NCI-H1436 (cell line): ENCODE results near the gene ZNF444.
A peak's percentile ranks its signal among the peaks of the same experiment; 100 is the strongest.
"Not testable (repeated sequence)": the region's sequence is repeated elsewhere in the genome, so short reads cannot be mapped to it uniquely, and the experiment has no call there.

ENCODE experiments used
- DNase-seq: peaks from one replicate; lab custom pipeline; 2025; lab: John Stamatoyannopoulos, UW

ZNF444 gene

DNA sequence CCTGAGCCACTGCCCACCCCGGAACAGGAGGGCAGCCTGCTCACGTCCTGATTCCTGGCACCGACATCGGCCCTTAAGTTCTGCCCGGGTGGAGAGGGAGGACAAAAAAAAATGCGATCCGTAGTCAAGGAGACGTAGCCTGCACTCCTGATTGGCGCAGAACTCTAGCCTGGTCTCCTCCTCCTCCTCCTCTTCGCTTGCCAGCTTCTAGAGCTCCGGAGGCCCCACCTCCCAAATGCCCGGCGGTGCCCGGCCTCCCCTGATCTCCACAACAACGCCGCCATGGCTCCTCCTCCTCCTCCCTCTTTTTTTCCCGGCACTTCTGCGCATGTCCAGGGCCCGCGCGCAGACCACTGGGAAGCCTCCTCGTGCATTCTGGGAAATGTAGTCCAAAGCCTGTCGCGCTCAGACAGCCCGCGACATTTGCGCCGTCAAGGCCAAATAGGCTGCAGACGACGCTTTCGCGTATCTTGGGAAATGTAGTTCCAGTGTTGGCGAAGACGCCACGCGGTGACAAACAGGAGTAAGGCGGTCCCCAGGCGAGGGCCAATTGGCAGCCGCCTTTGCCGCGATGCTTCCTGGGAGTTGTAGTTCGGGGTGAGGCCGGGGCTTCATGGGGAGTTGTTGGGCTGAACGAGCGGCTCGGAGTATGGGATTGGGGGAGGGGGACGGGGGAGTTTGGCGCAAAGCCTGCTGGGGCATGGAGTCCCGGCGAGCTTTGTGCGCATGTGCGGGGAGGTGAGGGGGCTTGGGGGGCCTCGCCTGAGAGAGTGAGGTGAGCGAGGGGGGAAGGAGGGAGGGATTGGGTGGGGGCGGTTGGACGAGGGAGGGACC is at the start of gene ZNF444:
Gene ZNF444, plus strand, starts transcription at position 705 of the 834 bp plus-strand sequence. CDS start 5,625 bp downstream, outside the sequence.
- DNase-seq = peak; percentile 100

DNA sequence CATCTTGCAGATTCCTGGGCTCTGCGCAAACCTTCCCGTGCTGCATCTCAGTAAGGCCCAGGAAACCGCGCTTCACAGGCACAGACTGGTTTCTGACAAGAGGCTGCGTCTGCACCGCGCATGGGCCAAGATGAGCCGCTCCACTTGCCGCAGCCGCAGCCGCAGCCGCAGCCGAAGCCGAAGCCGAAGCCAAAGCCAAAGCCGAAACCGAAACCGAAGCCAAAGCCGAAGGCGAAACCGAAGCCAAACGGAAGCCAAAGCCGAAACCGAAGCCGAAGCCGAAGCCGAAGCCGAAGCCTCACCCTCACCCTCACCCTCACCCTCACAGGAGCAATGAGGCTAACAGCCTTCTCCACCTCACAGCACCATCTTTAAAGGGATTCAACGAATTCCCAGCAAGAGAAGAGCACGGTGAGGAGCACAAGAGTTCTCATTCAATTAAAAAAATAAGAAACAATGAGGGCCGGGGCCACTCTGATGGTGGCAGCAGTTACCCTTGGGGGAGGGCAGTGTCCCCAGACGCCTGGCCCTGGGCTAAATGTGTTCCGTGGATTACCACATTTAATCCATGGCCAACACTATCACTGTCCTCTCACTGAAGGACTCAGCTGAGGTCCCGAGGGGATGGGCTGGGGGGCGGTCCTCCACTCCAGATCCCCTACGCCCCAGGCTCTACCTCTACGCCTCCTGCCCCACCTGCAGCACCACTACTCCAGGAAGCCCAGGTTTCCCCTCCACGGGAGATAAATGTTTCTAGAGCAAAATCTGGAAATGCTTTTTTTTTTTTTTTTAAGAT is 49.1 kb upstream of the ZNF444 start:
- peak; percentile 83 for DNase-seq

DNA sequence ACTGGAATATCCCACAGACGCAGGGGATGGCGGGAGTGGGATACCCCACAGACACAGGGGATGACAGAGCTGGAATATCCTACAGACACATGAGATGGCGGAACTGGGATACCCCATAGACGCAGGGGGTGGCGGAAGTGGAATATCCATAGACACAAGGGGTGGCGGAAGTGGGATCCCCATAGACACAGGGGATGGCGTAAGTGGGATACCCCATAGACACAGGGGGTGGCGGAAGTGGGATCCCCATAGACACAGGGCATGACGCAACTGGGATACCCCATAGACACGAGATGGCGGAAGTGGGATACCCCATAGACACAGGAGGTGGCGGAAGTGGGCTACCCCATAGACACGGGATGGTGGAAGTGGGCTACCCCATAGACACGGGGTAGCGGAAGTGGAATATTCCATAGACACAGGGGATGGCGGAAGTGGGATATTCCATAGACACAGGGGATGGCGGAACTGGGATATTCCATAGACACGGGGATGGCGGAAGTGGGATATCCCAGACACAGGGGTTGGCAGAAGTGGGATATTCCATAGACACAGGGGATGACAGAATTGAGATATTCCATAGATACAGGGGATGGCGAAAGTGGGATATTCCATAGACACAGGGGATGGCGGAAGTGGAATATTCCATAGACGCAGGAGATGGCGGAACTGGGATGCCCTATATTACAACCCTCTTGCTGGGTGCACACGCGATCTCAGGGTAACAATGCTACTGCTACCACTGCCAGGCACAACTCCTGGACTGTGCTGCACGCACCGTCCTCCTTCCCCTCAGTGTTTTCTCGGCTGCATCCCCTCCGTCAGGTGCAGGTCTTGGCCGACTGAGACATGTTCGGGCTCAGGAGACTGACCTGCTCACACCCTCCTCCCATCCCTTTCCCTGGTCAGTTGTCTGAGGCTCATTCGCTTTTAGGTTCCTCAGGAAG is 48.1 kb upstream of the ZNF444 start:
- no peak for DNase-seq

DNA sequence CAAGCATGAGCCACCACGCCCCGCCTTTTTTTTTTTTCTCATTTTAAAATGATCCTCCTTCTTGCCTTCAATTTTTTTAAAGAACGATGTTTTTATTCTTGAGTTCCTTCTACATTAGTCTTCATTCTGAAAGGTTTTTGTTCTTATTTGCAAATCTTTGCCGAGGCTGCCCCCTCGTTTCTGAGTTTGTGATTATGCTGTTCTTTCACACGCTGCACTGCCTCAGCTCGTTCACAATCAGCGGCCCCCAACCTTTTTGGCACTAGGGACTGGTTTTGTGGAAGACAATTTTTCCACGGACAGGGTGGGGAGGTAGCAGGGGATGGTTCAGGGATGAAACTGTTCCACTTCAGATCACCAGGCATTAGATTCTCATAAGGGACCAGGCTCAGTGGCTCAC is 46.6 kb upstream of the ZNF444 start:
- DNase-seq = no peak

DNA sequence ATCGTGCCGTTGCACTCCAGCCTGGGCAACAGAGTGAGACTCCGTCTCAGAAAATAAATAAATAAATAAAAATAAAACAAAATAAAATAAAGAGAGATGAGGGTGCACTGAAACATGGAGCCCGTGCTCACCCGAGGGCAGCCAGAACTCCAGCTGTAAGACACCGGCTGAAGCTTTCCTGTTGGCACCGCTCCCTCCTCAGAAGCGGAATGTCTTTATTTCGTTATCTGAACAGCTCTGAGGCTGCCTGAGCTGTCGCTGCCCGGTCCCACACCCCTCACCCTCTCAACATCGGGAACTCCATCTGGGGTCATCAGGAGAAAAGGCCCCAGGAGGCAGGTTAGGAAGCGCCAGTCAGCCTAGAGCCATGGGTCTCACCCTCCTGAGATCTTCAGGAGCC is 44.4 kb upstream of the ZNF444 start:
- no peak for DNase-seq

DNA sequence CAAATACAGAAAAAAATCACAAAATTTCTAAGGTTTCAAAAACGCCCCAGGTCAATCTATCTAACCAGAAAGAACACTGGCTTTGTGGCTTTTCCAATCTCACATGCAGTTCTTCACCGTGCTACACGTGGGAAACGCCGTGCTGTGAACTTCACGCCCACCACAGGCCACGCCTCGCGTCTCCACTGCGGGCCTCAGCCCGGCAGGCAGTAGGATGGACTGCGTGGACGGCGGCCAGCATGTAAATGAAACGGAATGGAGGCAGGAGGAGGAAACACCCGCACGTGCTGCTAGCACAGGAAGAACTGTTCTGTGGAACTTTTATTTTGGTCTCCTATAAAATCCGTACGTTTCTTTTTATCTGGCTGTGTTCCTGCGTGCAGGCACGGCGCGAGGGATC is 43.8 kb upstream of the ZNF444 start:
- DNase-seq = no peak

DNA sequence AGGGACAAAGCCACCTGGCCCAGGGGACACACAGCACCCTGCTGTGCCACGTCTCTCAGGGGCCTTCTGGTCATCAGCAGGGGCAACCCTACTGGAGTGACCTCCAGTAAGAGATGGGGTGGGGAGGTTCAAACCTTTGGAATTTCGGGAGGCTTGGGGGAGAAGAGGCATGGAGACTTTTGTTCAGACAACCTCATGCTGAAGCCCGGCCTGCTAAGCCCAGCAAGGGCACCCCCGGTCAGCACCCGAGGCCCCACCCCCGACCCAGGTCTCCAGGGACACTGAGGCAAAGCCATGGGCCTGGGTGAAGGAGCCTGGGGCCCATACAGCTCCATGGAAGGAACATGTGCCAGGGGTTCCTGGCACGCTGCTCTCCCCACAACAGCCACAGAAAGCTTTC is 43.3 kb upstream of the ZNF444 start:
- DNase-seq = no peak

DNA sequence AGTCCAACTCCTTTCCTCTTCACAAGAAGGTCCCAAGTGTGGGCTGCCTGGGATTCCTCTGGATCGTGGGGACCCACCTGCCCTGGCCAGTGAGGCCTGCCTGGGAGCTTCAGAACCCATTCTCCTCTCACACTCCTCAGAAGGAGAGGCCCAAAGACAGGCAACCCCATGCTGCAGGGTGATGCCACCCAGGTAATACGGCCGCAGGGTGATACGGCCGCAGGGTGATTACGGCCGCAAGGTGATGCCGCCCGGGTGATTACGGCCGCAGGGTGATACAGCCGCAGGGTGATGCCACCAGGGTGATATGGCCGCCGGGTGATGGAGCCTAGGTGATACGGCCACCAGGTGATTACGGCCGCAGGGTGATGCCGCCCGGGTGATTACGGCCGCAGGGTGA is 42.9 kb upstream of the ZNF444 start:
- not testable (repeated sequence) for DNase-seq

DNA sequence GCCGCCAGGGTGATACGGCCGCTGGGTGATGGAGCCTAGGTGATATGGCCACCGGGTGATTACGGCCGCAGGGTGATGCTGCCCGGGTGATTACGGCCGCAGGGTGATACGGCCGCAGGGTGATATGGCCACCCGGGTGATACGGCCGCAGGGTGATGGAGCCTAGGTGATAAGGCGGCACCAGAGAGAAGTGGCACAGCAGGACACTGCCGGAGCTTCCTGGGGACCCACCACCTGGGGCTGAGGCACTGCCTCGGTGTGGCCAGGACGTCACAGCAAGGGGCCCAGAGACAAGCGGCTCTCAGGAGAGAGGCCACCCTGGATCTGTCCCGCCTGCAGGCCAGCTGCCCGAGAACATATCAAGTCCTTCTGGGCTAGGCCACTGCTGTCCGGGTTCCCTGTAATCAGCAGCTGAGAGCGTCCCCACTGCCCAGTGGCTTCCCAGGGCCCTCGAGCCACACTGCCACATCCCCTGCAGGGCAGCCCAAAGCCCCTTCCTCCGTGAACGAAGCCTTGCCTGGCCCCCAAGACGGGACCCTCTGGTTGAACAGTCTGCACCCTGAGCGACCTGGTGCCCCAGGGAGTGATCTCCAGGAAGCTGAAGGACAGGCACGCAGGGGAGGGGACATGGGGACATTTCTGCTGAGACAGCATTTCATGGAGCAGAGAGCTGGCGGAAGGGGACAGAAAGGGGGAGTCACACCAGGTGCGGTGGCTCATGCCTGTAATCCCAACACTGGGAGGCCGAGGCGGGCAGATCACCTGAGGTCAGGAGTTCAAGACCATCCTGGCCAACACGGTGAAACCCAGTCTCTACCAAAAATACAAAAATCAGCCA is 42.1 kb upstream of the ZNF444 start:
- DNase-seq = no peak

DNA sequence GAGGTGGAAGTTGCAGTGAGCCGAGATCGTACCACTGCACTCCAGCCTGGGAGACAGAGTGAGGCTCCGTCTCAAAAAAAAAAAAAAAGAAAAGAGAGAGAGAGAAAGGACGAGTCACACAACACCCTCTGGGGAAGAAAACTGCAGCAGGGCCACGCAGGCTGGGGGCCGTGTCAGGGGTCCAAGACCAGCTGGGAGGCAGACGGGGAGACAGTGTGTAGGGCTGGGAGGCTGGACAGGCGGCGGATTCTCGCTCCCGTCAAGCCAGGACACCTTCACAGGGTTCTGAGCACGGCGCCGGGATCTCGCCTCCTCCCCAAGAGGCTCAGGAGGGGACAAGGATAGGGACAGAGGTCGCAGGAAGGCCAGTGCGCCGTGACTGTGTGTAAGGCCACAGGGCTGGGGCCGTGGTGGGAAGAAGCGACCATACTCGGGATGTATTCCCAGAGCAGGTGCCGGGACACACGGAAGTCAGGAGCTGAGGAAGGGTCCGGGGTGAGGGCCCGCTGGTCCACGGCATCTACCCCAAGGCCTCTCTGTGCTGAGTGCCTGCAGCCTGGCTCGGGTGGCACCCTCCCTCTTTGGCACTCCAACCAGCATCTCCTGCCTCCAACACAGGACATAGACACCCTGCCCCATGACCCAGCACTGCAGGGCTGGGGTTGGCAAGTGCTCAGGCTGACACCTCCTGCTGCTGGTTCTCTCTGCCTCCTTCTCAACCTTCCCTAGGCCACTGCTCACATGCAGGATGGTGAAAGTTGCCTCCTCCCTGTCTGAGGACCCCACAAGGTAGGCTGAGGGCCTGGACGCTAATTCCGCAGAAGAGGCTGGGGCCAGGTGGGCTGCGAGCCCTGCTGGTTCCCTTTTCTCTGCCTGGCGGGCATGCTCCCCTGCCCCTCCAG is 41.2 kb upstream of the ZNF444 start:
- DNase-seq = no peak

DNA sequence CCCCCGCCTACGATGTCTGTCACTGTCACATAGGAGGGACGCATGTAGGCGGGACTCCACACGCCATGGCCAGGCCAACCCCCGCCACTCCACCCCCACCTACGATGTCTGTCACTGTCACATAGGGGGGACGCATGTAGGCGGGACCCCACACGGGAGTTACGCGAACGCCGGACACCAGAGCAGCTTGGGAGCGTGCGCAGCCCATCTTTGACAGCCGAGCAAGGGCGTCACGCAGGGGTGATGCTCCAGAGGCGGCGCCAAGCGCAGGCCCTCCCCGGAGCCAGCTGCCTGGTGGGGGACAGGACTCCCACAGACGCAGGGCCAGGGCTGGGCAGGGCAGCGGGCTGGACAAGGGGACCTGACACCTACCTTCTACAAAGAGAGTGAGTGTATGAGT is 40.0 kb upstream of the ZNF444 start:
- DNase-seq = no peak

DNA sequence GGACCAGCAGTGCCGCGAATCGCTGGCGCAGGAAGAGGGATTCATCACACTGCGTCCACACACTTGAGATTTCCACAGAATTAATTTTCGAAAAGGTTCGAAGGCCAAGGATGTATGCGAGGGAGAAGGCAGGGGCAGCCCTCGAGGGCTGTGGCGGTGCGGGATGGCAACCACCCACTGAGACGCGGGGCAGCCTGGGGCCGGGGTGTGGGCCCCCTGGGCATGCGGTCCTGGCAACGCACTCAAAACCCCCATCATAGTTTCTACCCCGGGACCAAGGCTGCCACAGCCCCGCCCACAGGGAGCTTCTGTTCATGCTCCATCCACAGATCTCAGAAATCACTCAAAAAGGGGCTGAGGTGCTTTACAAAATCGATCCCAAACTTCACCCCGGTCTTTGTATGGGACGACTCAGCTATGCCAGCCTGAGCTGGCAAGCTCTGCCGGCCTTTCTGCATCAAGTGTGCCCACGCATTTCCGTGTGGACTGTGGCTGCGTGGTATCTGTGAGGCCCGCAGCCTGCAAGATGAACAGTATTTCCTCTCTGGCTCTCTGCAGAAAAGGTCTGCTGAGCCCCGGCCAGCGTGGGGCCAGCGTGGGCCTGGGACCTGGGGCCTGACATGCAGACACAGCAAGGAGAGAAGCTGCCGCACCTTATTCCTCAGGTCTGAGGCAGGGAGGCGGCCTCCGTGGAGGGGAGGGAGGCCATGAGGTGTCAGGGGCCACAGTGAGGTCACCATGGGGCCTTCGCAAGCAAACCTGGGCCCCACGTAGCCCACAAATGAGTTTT is 39.1 kb upstream of the ZNF444 start:
- no peak for DNase-seq

DNA sequence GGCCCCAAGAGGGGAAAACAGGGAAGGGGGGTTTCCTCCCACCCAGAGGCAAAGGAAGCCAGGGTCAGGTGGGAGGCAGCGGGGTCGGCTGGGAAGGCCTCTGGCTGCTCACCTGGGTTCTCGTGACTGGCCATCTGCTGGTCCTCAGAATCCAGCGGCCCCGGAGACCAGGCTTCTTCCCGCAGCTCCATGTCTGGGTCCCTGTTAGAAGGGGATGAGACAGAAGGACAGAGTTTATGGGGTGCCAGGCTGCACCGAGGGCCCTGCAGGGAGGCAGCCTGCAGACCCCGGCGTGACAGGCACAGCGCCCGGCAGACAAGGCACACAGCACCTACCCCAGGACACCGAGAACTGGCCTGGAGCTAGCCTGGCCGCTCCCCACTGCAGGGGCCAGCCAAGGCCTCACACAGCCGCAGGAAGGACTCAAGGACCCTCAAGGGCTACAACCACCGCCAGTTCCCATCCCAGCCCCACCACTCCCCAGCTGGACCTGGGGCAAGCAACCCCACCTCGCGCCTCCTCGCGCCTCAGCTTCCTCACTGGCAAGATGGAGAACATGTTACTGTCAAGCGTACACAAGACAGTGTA is 38.0 kb upstream of the ZNF444 start:
- no peak for DNase-seq

DNA sequence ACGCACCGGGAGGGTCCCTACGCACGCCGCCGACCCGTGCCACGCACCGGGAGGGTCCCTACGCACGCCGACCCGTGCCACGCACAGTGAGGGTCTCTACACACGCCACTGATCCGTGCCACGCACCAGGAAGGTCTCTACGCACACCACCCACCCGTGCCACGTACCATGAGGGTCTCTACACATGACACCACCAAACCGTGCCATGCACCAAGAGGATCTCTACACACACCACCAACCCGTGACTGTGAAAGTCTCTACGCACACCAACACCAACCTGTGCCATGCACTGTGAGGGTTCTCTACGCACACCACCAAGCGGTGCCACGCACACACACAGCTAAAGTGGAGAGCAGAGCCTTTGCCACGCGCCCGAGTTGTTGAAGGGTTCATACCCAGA is 36.7 kb upstream of the ZNF444 start:
- DNase-seq = no peak

DNA sequence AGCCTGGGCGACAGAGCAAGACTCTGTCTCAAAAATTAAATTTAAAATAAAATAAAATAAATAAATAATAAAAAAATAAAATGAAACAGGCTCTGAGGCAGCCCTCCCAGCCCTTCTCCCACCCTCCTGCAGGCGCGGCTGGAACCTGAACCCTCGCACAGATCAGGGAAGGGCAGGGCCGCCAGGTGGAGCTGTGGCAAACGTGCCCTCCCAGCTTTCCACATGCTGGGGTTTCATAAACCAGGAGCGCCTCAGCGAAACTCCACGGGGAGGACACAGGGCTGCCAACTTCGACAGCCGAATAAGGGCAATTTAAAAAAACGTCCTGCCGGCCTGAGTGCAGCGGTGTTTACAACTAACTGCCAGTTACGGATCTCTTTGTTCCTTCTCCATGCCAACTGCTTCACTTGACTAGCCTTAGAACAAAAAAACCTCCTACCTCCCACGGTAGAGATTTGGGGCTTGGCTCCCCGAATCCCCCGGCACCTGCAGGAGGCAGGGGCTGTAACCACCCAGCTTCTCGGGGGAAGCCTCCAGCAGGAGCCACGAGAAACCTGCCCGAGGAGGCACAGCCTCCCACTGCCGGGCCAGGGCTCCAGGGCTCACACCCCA is 35.9 kb upstream of the ZNF444 start:
- peak; percentile 84 for DNase-seq

DNA sequence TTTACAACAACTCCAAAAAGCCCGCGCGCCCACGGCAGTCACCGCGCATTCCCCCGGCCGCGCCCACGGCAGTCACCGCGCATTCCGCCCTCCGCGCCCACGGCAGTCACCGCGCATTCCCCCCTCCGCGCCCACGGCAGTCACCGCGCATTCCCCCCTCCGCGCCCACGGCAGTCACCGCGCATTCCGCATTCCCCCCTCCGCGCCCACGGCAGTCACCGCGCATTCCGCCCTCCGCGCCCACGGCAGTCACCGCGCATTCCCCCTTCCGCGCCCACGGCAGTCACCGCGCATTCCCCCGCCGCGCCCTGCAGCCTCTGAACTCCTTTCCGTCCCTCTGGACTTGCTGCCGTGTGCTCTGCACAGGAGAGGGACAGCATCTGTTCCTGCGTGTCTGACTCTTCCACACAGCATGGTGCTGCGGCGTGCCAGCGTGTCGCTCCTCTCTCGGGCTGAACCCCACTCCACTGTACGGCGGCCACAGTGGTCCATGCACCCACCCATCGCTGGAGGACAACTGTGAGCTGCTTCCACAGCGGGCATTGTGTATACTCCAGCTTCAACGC is 35.2 kb upstream of the ZNF444 start:
- DNase-seq = not testable (repeated sequence)

DNA sequence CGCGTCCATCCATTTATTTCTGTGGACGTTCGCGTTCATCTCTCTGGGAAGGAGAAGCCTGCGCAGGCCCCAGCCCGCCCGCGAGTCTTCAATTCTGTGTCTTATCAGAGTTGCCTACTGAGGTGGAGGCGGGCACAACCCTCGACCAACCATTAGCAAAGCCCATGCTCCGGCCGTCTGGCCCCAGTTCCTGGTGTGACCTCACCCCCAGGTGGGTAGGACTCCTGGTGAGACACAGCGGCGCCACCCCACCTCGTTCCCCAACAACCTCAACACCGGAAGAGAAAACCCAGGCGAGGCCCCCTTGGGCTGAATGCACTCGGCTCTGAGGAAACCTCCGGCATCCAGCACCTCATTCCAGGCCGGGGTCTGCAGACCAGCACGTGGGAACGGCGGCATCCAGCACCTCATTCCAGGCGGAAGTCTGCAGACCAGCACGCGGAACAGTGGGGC is 34.7 kb upstream of the ZNF444 start:
- DNase-seq = no peak

DNA sequence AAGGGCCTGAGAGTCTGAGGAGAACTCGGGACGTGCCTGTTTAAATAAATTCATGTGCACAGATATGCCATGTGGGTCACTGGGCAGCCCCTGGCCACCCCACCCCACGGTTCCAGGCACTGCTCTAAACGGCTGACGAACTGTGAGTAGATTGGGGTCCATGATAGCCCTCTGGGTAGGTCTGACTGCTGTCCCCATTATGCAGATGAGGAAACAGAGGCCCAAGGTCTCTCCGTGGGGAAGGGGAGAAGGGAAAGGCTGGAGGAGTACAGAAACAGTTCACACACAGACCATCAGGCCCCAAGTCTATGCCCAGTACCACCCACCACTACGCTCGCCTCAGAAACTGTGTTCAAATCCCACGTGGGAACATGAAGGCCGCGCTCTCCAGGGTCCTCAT is 34.1 kb upstream of the ZNF444 start:
- no peak for DNase-seq
